COLO829 (cell line): ENCODE data around the gene TAF4B.
"Not testable (repeated sequence)": the region's sequence is repeated elsewhere in the genome, so short reads cannot be mapped to it uniquely, and the experiment has no call there.

Experiments used
- DNase-seq: peaks from one replicate; pipeline ENCODE4 v3.0.0; 2012; ENCODE audit warnings: low spot score

Gene TAF4B, protein sequence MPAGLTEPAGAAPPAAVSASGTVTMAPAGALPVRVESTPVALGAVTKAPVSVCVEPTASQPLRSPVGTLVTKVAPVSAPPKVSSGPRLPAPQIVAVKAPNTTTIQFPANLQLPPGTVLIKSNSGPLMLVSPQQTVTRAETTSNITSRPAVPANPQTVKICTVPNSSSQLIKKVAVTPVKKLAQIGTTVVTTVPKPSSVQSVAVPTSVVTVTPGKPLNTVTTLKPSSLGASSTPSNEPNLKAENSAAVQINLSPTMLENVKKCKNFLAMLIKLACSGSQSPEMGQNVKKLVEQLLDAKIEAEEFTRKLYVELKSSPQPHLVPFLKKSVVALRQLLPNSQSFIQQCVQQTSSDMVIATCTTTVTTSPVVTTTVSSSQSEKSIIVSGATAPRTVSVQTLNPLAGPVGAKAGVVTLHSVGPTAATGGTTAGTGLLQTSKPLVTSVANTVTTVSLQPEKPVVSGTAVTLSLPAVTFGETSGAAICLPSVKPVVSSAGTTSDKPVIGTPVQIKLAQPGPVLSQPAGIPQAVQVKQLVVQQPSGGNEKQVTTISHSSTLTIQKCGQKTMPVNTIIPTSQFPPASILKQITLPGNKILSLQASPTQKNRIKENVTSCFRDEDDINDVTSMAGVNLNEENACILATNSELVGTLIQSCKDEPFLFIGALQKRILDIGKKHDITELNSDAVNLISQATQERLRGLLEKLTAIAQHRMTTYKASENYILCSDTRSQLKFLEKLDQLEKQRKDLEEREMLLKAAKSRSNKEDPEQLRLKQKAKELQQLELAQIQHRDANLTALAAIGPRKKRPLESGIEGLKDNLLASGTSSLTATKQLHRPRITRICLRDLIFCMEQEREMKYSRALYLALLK

DNA sequence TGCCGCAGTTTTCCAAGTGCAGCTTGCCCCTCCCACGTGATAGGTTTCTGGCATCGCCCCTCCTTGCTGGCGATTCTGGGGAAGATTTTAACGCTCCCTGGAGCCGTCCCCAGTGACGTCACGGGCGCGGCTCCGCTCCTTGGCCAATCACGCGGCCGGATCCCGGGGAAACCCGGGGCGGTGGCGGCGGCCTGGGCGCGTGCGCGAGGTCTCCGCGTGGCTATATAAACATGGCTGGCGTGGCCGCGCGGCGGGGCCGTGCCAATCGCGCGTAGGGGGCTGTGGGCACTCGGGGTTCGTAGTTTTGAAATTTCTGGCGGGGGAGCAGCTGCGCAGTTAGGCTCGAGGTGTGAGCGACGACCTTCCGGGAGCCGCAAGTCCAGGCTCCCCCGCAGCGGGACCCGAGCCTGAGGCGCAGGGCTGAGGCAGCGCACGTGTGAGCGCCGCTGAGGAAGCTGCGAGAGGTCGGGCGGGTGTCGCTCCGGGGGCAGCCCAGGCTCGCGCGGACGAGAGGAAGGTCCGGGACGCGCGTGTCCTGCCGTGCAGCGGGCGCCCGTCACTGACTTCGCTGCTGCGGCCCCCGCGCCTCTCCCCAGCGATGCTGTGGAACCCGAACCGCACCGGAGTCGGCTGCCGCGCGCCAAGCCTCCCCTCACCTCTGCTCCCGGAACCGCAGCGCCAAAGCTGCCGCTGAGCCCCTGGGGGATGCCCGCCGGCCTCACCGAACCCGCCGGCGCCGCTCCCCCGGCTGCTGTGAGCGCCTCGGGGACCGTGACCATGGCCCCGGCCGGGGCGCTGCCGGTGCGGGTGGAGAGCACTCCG, at the start of gene TAF4B:
TSS of gene TAF4B (plus strand) at position 217 of the 822 bp plus-strand sequence. CDS start at position 706, 489 bp downstream.
- peak; percentile 82 for DNase-seq

DNA sequence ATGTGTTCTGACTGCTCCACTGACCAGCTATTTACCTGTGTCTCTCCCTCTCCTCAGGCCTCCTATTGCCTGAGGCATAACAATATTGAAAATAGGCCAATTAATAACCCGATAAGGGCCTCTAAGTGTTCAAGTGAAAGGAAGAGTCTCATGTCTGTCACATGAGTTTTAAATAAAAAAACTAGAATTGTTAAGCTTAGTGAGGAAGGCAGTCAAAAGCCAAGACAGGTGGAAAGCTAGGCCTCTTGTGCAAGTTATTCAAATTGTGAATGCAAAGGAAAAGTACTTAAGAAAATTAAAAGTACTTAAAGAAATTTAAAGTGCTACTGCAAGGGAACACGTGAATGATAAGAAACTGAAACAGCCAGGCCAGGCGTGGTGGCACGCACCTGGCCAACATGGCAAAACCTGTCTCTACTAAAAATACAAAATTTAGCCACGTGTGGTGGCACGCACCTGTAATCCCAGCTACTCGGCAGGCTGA, 44.9 kb upstream of the TAF4B start:
- DNase-seq: no peak

DNA sequence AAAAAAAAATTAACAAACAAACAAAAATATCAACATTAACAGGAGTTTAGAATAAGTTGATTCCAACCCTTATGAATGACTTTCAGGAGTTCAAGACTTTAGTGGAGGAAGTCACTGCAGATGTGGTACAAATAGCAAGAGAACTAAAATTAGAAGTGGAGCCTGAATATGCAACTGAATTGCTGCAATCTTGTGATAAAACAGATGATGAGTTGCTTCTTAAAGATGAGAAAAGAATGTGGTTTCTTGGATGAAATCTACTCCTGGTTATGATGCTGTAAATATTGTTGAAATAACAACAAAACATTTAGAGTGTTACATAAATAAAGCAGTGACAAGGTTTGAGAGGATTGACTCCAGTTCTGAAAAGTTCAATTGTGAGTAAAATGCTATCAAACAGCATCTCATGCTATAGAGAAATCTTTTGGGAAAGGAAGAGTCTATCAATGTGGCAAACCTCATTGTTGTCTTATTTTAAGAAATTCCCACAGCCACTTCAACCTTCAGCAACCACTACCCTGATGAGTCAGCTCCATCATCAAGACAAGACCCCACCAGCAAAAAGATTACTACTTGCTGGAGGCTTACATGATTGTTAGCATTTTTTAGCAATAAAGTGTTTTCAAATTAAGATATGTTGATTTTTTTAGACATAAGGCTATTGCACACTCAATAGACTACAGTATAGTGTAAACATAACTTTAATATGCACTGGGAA, 42.7 kb upstream of the TAF4B start:
- DNase-seq: no peak

DNA sequence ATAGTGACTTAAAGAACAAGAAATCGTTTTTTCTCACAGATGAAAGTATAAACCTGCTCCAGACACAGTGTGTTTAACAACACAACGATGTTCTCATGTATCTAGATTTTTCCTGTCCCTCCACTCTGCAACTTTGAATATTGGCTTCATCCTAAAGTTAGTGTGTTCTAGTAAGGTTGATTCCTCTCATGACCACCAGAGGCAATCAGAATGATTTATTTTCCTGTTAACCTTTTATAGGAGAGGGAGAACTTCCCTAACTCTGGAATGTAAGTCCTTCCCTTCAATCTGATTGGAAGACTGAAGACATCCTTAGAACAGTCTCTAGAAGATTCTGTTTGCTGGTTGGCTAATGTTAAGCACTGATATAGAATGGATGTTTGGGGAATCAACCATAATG, 41.0 kb upstream of the TAF4B start:
- peak; percentile 8 for DNase-seq

DNA sequence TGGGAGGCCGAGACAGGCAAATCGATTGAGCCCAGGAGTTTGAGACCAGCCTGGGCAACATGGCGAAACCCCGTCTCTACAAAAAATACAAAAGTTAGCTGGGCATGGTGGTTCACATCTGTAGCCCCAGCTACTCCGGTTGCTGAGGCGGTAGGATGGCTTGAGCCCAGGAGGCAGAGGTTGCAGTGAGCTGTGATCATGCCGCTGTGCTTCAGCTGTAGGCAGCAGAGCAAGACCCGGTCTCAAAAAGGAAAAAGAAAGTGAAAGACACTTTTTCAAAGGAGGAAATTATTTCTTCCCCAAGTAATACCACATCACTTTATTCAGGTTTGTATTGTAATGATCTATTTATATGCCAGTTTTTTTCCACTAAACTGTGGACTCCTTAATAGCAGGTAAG, 35.7 kb upstream of the TAF4B start:
- no peak for DNase-seq

DNA sequence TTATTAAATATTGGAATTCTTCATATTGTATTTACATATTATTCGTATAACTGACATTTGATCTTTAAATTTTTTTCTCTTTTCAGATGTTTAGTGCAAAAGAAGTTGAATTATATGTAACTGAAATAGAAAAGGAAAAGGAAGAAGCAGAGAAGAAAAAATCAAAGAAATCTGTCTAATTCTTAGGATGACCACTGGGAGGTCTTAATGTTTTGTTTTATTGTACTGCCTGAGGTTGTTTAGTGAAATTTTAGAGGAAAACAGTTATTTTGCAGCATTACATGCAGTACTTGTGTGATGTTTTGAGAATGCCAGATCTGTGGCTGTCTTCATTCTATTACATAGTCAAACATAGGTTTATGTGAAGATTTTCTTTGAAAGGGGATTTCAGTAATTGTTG, 34.0 kb upstream of the TAF4B start:
- no peak for DNase-seq

DNA sequence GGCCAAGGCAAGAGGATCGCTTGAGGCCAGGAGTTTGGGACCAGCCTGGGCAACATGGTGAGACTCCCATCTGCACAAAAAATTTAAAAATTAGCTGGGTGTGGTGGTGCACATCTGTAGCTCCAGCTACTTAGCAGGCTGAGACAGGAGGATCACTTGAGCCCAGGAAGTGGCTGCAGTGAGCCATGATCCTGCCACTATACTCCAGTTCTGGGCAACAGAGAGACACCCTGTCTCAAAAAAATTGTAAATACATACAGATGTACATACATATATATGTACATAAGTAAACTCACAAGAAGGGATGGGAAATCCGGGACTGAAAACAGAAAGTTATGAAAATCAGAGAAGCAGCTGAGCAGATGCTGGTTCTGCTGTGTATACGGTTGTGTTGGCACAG, 29.6 kb upstream of the TAF4B start:
- no peak for DNase-seq

DNA sequence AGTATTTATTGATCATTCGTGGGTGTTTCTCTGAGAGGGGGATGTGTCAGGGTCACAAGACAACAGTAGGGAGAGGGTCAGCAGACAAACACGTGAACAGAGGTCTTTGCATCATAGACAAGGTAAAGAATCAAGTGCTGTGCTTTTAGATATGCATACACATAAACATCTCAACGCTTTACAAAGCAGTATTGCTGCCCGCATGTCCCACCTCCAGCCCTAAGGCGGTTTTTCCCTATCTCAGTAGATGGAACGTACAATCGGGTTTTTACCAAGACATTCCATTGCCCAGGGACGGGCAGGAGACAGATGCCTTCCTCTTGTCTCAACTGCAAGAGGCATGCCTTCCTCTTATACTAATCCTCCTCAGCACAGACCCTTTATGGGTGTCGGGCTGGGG, 24.2 kb upstream of the TAF4B start:
- DNase-seq: not testable (repeated sequence)

DNA sequence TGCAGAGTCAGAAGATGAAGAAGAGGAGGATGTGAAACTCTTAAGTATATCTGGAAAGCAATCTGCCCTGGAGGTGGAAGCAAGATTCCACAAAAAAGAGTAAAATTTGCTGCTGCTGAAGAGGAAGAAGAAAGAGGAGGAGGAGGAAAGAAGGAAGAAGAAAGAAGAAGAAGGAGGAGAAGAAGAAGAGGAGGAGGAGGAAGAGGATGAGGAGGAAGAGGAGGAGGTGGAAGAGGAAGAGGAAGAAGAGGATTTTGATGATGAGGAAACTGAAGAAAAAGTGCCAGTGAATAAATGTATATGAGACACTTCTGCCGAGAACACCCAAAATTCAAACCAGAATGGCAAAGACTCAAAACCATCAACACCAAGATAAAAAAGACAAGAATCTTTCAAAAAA, 20.9 kb upstream of the TAF4B start:
- no peak for DNase-seq

DNA sequence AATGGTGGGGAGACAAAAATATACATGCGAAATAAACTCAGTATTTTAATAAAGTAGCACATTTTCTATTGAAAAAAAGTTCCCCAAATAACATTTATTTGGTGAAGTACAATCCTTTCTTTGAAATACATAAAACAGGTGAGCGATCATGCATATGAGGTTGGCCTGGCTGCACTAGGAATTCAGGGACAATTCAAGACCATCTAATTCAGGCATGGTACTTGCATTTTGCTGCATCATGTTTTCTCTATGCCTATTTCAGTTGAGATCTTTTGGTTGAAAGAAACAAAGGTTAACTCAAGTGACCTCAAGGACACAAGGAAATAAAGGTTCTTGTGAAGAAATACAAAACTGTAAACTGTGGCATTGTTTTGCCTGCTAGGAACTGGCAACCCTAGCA, 19.8 kb upstream of the TAF4B start:
- DNase-seq: no peak

DNA sequence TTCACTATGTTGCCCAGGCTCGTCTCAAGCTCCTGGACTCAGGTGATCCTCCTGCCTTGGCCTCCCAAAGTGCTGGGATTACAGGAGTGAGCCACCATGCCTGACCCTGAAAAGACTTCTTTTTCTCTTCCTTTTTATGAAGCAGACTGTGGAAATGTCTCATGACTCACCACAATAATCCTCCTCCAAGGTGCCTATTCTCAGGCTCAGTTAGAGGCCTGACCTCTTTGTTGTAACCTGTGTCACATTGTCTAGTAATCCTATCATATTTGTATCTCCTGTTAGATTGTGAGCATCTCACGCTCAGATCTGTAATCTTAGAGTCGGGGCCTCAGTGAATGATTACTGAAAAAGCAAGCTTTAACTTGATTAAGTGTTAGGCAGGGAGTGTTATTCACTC, 18.3 kb upstream of the TAF4B start:
- DNase-seq: no peak

DNA sequence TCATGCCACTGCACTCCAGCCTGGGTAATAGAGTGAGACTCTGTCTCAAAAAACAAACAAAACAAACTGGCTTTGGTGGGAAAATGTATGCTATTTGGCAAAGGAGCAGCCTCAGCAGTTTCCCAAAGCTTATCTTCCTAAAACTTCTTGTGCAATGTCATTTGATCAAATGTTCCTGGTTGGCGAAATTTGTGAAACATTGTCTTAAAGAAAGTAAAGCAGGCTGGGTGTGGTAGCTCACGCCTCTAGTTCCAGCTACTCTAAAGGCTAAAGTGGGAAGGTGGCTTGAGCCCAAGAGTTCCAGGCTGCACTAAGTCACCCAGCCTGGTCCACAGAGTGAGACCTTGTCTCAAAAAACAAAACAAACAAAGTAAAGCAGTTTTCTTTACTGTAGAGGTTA, 17.3 kb upstream of the TAF4B start:
- DNase-seq: no peak

DNA sequence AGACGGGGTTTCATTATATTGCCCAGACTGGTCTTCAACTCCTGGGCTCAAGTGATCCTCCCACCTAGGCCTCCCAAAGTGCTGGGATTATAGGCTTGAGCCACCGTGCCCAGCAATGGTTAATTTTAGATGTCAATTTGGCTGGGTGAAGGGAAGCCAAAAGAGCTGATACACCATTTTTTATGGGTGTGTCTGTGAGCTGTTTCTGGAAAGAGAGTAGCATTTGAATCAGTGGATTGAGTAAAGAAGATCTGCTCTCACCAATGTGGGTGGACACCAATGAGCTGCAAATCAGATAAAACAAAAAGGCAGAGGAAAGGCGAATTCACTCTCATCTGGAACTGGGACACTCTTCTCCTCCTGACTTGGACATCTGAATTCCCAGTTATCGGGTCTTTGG, 16.1 kb upstream of the TAF4B start:
- DNase-seq: no peak

DNA sequence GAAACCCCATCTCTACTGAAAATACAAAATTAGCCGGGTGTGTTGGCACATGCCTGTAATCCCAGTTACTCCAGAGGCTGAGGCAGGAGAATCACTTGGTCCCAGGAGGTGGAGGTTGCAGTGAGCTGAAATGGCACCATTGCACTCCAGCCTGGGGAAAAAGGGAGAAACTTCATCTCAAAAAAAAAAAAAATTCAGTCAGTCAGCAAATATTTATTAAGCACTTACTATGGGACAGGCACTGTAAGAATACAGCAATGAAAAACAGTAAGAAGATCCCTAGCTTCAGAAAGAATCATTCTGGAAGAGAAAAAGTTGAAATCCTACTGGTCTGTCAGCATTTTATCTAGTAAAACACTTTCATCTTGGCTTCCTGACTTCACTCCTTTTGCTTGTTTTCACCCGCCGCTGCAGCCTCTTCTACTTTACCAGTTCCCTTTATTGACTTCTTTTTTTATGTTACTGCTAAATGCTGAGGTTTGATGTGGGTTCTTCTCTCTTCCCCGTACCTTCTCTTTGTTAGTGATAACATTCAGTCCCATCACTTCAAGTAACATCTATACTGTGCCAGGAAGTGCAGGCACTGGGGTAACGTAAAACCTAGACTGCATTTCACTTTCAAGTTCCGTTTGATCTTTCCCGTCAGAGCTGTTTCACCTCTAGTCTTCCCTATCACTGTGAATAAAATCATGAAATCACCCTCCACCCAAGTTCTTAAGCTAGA, 10.8 kb upstream of the TAF4B start:
- no peak for DNase-seq

DNA sequence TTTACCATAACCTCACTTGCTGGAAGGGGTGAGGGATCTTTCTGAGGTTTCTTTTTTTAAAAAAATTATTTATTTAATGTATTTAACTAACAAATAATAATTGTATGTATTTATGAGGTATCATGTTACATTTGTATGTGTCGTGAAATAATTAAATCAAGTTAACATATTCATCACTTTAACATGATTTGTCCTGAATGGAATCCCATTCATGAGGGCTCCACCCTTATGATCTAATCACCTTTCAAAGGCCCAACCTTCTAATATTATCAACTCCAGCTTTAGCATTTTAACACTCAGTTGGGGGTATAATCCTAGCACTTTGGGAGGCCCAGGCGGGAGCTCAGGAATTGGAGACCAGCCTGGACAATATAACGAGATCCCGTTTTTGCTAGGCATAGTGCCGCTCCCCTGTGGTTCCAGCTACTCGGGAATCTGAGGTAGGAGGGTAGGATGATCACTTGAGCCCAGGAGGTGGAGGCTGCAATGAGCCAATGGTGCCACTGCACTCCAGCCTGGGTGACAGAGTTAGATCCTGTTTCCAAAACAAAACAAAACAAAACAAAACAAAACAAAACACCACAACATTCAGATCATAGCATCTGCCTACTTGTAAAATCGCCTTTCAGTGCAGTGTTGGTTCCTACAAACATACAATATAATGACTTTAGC, 1.1 kb upstream of the TAF4B start:
- DNase-seq: no peak

DNA sequence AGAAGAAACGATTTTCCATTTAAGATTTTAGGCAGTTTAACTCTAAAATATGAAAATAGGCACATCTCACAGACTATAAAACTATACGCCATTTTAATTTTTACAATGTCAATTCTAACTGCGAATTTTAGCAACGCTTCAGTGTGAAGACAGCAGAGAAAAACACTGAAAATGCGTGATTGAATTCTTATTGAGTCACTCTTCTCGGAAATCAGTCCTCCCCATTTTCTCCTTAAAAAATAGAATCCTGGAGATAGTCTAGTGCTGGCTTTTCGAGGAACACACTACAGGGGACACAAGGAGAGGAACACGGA, 373 bp upstream of the TAF4B start:
- DNase-seq: no peak

DNA sequence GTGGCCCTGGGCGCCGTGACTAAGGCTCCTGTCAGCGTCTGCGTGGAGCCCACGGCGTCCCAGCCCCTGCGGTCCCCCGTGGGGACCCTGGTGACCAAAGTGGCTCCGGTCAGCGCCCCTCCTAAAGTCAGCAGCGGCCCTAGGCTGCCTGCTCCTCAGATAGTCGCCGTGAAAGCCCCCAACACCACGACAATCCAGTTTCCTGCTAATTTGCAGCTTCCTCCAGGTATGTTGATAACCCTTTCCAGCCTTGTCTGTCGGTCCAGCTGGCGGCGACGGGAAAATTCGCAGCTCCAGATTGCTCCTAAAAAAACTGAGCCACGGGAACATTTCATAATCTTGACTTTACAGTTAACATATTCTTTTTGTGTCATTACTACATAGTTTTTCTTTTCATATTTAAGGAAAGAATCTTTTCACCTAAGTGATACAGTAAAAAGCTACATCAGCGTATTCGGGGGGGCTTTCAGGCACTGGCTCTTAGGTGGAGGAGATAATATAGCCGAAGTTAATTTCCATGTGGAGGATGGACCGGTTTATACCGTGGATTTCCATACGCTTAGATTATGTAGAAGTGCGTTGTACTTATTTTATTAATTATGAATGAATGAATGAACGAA, 916 bp downstream of the TAF4B start:
- no peak for DNase-seq

DNA sequence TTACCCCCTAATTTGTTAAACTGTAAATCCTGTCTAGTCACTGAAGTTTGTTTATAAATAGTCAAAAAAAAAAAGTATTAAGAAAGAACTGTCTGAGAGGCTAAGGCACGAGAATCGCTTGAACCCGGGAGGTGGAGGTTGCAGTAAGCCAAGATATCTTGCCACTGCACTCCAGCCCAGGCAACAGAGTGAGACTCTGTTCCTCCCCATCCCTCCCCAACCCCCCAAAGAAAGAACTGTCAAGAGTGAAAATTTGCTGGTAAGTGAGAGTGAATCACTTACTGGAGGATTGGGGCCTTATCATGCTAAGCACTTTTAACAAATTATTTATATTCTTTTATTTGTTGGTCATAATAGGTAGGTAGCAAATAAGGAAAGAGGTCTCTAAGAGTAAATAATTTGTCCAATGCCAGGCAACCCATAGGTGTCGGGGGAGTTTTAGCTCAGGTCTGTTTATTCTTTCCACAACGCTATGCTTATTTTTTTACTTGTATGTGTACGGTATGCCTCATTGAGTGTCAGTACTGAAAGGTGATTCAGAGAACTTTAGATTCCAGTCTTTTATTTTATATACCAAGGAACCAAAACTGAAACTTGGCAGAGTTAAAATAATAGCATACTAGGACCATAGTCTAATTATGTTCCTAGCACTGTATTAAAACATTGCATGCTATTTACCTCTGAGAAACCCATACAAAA, 2.5 kb downstream of the TAF4B start:
- no peak for DNase-seq

DNA sequence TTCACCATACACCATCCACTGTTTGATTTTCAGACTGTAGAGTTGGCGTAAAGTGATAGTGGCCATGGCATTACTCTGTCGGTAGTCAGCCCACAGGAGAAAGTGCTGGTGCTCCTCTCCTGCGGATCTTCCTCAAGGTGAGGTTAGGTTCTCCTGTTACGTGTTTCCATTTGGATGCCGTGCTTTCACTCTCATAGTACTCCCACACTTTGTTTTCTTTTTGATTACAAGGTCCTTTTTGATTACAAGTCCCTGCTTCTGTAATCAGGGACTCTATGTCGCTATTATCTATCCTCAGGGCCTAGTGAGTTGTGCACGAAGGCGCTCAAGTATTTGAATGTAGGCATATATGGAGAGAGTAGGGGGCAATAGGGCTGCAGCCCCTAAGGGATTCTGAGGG, 4.3 kb downstream of the TAF4B start:
- DNase-seq: no peak

DNA sequence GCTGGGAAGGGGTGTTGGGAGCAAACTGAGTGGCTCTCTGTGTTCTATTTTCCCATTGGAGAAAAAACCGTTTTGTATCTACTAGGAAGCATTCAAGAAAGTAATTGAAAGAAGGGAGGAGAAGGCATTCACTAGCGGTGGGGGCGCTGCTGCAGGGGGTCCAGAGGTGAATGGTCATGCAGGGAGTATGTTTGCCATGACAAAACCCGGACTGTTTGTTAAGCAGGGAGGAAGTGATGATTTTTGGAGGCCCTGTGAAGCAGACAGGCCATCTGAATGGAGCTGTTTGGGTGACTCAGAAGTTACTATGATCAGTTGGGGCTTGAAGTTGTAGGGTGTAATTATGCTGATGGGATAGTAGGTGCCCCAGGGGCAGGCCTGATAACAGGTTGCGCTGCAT, 7.0 kb downstream of the TAF4B start:
- DNase-seq: no peak
